CD14-positive monocyte (primary cell): ENCODE data around the gene ERG. TPM values are rescaled to one million over a fixed set of nuclear protein-coding genes. Genes with fewer than 3 reads are reported as not detected.

ENCODE experiments used
- DNase-seq, 3 donors: peaks; one replicate each; pipeline ENCODE4 v3.0.0-alpha.2; 2011 to 2022
- H2AFZ ChIP-seq: 2 replicates; pipeline ENCODE4 v1.6.0; 2012; ENCODE audit warnings: mild to moderate bottlenecking, low read depth, low read length, inconsistent platforms; ENCODE audit not compliant: insufficient read depth, poor library complexity, severe bottlenecking
- H3K27ac ChIP-seq, 2 donors: 1 replicate in 1 of 2; 2 replicates in 1 of 2; pipeline ENCODE4 v1.5.1; 2012 to 2013; ENCODE audit warnings: low read length in 2 of 2, control low read depth in 1 of 2, inconsistent platforms in 1 of 2, low read depth in 1 of 2, mild to moderate bottlenecking in 1 of 2
- H3K27me3 ChIP-seq, 2 donors: one replicate each; pipeline versions ENCODE4 v1.6.0 to v1.6.1; 2011 to 2013; ENCODE audit warnings: low read length in 2 of 2; ENCODE audit not compliant: control insufficient read depth in 2 of 2, insufficient read depth in 2 of 2
- H3K36me3 ChIP-seq, 2 donors: replicated peaks in 1 of 2; 1 replicate in 1 of 2; 2 replicates in 1 of 2; pipeline versions ENCODE4 v1.5.1 to v1.6.1; 2012 to 2013; ENCODE audit warnings: low read length in 2 of 2, control low read depth in 1 of 2, inconsistent platforms in 1 of 2, mild to moderate bottlenecking in 1 of 2; ENCODE audit not compliant: insufficient read depth in 2 of 2, control insufficient read depth in 1 of 2
- H3K4me1 ChIP-seq, 2 donors: 1 replicate in 1 of 2; 2 replicates in 1 of 2; pipeline versions ENCODE4 v1.5.1 to v1.6.1; 2012 to 2013; ENCODE audit warnings: low read length in 2 of 2, control low read depth in 1 of 2, inconsistent platforms in 1 of 2, mild to moderate bottlenecking in 1 of 2, moderate library complexity in 1 of 2; ENCODE audit not compliant: insufficient read depth in 2 of 2, control insufficient read depth in 1 of 2
- H3K4me2 ChIP-seq: replicated peaks from 2 replicates; pipeline ENCODE3; 2012; ENCODE audit warnings: low read length, moderate library complexity, mild to moderate bottlenecking; ENCODE audit not compliant: poor library complexity, severe bottlenecking; ENCODE audit errors: extremely low read depth
- H3K4me3 ChIP-seq, 3 experiments: fragments of 200-600 bp in 1 of 3; sonication (generic) in 1 of 3; replicated peaks in 1 of 3; 1 replicate in 2 of 3; 2 replicates in 1 of 3; pipeline ENCODE4 v1.5.1; 2011 to 2013; ENCODE audit warnings: low read length in 3 of 3, mild to moderate bottlenecking in 3 of 3, control low read depth in 2 of 3, low read depth in 2 of 3, inconsistent platforms in 1 of 3, moderate library complexity in 1 of 3
- H3K79me2 ChIP-seq: 2 replicates; pipeline ENCODE4 v1.6.0; 2012; ENCODE audit warnings: mild to moderate bottlenecking, control low read depth, inconsistent platforms, low read length, moderate library complexity; ENCODE audit not compliant: insufficient read depth
- H3K9ac ChIP-seq: 2 replicates; pipeline ENCODE4 v1.6.0; 2017; ENCODE audit warnings: low read length, mild to moderate bottlenecking; ENCODE audit not compliant: insufficient read depth, poor library complexity, severe bottlenecking
- H3K9me3 ChIP-seq, 2 donors: replicated peaks in 1 of 2; 1 replicate in 1 of 2; 2 replicates in 1 of 2; pipeline versions ENCODE4 v1.5.1 to v1.6.1; 2012 to 2013; ENCODE audit warnings: low read length in 2 of 2, control low read depth in 1 of 2; ENCODE audit not compliant: control insufficient read depth in 1 of 2, insufficient read depth in 1 of 2
- H4K20me1 ChIP-seq: 2 replicates; pipeline ENCODE4 v1.6.0; 2012; ENCODE audit warnings: mild to moderate bottlenecking, low read length, control low read depth, moderate library complexity; ENCODE audit not compliant: insufficient read depth
- H3K27ac Mint-ChIP-seq, 7 donors: one replicate each; pipeline ENCODE4 v1.8.0; 2020; ENCODE audit warnings: mild to moderate bottlenecking in 7 of 7, mixed read lengths in 7 of 7, moderate library complexity in 6 of 7, inconsistent platforms in 2 of 7
- H3K27me3 Mint-ChIP-seq, 3 donors: one replicate each; pipeline ENCODE4 v1.8.0; 2021 to 2022; ENCODE audit warnings: low read depth in 3 of 3, mild to moderate bottlenecking in 3 of 3, mixed read lengths in 3 of 3, moderate library complexity in 3 of 3, inconsistent platforms in 1 of 3
- H3K36me3 Mint-ChIP-seq, 2 donors: one replicate each; pipeline ENCODE4 v1.8.0; 2020; ENCODE audit warnings: mixed read lengths in 2 of 2, inconsistent platforms in 1 of 2, mild to moderate bottlenecking in 1 of 2
- H3K4me1 Mint-ChIP-seq: one replicate; pipeline ENCODE4 v1.8.0; 2020; ENCODE audit warnings: mild to moderate bottlenecking, mixed read lengths
- H3K4me3 Mint-ChIP-seq, 2 donors: one replicate each; pipeline ENCODE4 v1.8.0; 2020; ENCODE audit warnings: mild to moderate bottlenecking in 2 of 2, mixed read lengths in 2 of 2, moderate library complexity in 1 of 2
- H3K9me3 Mint-ChIP-seq, 7 donors: one replicate each; pipeline ENCODE4 v1.8.0; 2020 to 2022; ENCODE audit warnings: mixed read lengths in 7 of 7, mild to moderate bottlenecking in 6 of 7, moderate library complexity in 6 of 7, inconsistent platforms in 2 of 7
- CTCF ChIP-seq: fragments of 200-600 bp; IDR thresholded peaks from one replicate; pipeline ENCODE4 v1.8.0; 2022; ENCODE audit warnings: antibody characterized with exemption, mild to moderate bottlenecking
- WGBS: methylation state at CpG from one replicate; pipeline ENCODE4 v1.1.5; 2013; ENCODE audit warnings: missing lambda C conversion rate; ENCODE audit not compliant: insufficient coverage; 5-methylcytosine and 5-hydroxymethylcytosine counted together
- intact Hi-C, 2 donors: fragments of 100-400 bp; cut with micrococcal nuclease; formaldehyde crosslinking; loops; one replicate each; pipeline versions ENCODE4 v1.15.0 to v1.15.1; 2023
- polyA plus RNA-seq, 3 donors: library from polyadenylated mRNA; depleted of rRNA in 1 of 3; unstranded in 2 of 3; stranded (reverse) in 1 of 3; fragments of 300-500 nt in 2 of 3; fragments of >200 nt in 1 of 3; fragmentation: Illumina TruSeq in 2 of 3; gene quantifications; 1 replicate in 2 of 3; 2 replicates in 1 of 3; pipeline ENCODE4 v1.2.3, GENCODE V29; 2012 to 2021

Gene ERG
- polyA plus RNA-seq, 3 donors: 0.16 to 0.22 TPM; not detected in 1

GRCh38 chr21:38404177-38404576 lies 94.1 kb downstream of the ERG start:
- WGBS: 12% methylated on average over 5 of the region's 9 CpGs
- DNase-seq: no peak
- Histone ChIP-seq H4K20me1 (no peaks in the 10 kb centered on the region), H3K4me3 (no peak overlapping the region), H3K4me1 (peaks cover 7 to 16% of the 10 kb centered on the region in 2 donors), H3K79me2 (no peaks in the 10 kb centered on the region), H3K36me3 (no peaks in the 10 kb centered on the region), H3K27me3 (no peaks in the 10 kb centered on the region), H3K9me3 (no peaks in the 10 kb centered on the region), H3K4me2 (no peak overlapping the region), H3K27ac (no peak overlapping the region), H2AFZ (peak overlapping the region; percentile 46), H3K9ac (no peak overlapping the region)
- H3K27ac Mint-ChIP-seq: no peak overlapping the region
- no peak for TF ChIP-seq CTCF
- peaks cover 29% of the 10 kb centered on the region for H3K4me1 Mint-ChIP-seq
- intact Hi-C loops: no loop called here
- no peaks in the 10 kb centered on the region for H3K27me3 Mint-ChIP-seq
- H3K4me3 Mint-ChIP-seq: no peak overlapping the region
- H3K9me3 Mint-ChIP-seq: peaks cover 0 to 3% (median 0%) of the 10 kb centered on the region in 7 donors
- H3K36me3 Mint-ChIP-seq: peaks cover 4 to 14% of the 10 kb centered on the region in 2 donors

- H3K4me3 Mint-ChIP-seq: no peak overlapping the region
- peaks cover 4 to 14% of the 10 kb centered on the region in 2 donors for H3K36me3 Mint-ChIP-seq
- Histone ChIP-seq H3K4me3 (no peak overlapping the region), H3K4me2 (no peak overlapping the region), H3K9ac (no peak overlapping the region), H4K20me1 (no peaks in the 10 kb centered on the region), H2AFZ (no peak overlapping the region), H3K27me3 (no peaks in the 10 kb centered on the region), H3K4me1 (peaks cover 4 to 11% of the 10 kb centered on the region in 2 donors), H3K9me3 (no peaks in the 10 kb centered on the region), H3K36me3 (no peaks in the 10 kb centered on the region), H3K27ac (no peak overlapping the region), H3K79me2 (no peaks in the 10 kb centered on the region)
- H3K4me1 Mint-ChIP-seq: peaks cover 17% of the 10 kb centered on the region
- DNase-seq: no peak
- WGBS: no CpG with 5 or more reads among the region's 6 CpGs
- no peaks in the 10 kb centered on the region for H3K27me3 Mint-ChIP-seq
- no peak overlapping the region for H3K27ac Mint-ChIP-seq
- peaks cover 0 to 3% (median 0%) of the 10 kb centered on the region in 7 donors for H3K9me3 Mint-ChIP-seq
- no peak for TF ChIP-seq CTCF
- intact Hi-C loops: no loop called here
Observed at GRCh38 chr21:38402795-38403194, 95.5 kb downstream of the ERG start.
